C4-2B (cell line): ENCODE data around the gene NUP85.

ENCODE experiments used
- H3K27ac ChIP-seq: fragments of 450-650 bp; 2 replicates; pipeline ENCODE4 v1.5.1; 2017
- ZFX ChIP-seq: fragments of 450-650 bp; IDR thresholded peaks from 2 replicates; pipeline ENCODE4 v1.6.1; 2017
- TF ChIP-seq, protein P1 (sequence below): fragments of 450-650 bp; conservative IDR thresholded peaks from 2 replicates; pipeline ENCODE4 v1.5.1; 2017; ENCODE audit warnings: mild to moderate bottlenecking

NUP85 gene

DNA sequence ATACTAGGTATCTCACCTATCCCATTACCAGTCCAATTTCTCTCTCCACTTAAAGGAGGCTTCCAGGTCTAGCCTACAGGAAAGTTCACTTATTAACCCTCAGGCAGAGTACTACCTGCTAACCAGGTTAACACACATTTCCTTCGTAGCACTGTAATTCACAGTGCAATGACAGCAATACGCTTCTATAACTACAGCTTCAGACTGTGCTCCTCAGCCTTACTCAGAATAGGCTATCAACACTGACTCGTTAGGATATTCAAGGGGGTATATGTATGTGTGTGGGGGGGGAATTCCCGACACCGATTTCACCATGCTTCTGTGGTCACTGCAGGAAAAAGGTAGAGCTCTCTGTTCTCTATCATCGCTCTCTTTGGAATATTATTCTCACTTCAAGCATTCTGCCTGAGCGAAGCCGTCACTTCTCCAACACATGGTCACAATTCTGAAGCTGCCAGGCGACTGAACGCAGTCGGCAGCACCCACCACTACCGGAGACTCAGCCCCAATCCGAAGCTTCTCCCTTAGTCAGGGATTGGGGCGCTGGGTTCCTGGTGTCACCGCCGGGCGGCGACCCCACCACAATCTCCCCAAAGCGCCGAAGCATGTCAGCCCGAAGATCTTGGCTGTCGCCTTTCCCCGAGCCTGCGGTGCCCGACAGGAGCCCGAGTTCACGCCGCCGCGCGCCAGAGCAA, 55.3 kb downstream of the NUP85 start:
- TF ChIP-seq ZFX: no peak
- TF ChIP-seq, protein P1, sequence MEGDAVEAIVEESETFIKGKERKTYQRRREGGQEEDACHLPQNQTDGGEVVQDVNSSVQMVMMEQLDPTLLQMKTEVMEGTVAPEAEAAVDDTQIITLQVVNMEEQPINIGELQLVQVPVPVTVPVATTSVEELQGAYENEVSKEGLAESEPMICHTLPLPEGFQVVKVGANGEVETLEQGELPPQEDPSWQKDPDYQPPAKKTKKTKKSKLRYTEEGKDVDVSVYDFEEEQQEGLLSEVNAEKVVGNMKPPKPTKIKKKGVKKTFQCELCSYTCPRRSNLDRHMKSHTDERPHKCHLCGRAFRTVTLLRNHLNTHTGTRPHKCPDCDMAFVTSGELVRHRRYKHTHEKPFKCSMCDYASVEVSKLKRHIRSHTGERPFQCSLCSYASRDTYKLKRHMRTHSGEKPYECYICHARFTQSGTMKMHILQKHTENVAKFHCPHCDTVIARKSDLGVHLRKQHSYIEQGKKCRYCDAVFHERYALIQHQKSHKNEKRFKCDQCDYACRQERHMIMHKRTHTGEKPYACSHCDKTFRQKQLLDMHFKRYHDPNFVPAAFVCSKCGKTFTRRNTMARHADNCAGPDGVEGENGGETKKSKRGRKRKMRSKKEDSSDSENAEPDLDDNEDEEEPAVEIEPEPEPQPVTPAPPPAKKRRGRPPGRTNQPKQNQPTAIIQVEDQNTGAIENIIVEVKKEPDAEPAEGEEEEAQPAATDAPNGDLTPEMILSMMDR: no peak; the same call in 1 of the 2 replicates
- H3K27ac ChIP-seq: peak overlapping the region; percentile 92

DNA sequence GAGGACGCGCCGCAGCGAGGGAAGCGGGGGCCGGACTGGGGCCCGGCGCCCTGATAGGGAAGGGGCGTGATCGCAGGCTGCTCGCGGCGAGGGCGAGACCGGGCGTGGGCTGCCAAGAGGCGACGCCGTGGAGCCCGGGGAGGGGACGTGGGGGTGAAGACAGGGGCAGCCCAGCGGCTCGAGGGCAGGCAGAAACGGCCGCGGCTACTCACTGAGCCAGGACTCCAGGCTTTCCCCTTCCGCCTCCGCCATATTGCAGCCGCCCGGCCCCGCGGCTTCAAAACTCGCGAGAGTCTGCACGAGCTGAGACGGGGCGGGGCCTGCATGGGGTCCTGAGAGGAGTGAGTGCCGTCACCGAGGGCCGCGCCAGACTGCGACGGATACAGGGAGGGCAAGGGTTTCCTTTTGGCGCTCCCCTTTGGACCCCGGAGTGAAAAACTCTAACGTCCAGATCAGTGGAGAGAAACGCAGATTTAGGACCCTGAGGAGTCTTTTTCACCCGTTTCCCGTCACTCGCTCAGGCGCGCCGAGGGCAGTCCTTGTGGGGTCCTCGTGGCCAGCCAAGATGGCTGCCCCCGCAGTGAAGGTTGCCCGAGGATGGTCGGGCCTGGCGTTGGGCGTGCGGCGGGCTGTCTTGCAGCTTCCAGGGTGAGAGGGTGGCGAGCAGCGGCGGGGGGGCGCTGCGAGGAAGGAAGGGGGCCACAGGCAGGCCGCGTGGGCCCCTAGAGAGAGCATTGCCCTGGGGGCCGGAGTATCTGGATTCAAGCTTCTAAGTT, 56.0 kb downstream of the NUP85 start, which contains the start of the genes GGA3 and MRPS7:
Gene GGA3, minus strand, starts transcription at position 271 of the 776 bp plus-strand sequence. Its CDS starts 19 bp downstream, at position 252.
Gene MRPS7, plus strand, starts transcription at position 544 of the 776 bp plus-strand sequence. Its CDS starts 22 bp downstream, at position 566.
- TF ChIP-seq, protein P1: no peak
- TF ChIP-seq ZFX: peak; percentile 65
- H3K27ac ChIP-seq: peak within 1 kb of the TSS; percentile 92

DNA sequence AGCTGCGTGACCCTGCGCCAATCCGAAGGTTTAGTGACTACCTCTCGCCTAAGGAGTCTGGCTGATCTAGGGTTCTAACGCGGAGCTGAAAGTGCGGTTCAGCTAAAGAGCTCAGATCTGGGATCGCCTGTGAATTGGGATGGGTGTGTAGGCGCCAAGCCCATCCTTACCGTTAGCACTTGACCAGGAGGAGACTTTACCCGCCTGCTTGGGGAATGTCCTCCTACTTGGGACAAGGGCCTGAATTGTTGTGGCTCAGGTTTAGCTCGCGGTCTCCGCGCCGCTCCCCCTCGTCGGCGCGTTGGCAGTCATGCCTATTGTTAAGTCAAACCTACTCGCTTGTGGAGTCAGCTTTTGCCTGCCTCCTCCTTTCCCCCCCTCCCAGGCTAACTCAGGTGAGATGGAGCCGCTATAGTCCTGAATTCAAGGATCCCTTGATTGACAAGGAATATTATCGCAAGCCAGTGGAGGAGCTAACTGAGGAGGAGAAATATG, 56.7 kb downstream of the NUP85 start:
- peak overlapping the region; percentile 92 for H3K27ac ChIP-seq
- TF ChIP-seq ZFX: 0 out of 2 replicates have a peak, but pooled peaks have one; percentile 27
- TF ChIP-seq, protein P1: no peak

DNA sequence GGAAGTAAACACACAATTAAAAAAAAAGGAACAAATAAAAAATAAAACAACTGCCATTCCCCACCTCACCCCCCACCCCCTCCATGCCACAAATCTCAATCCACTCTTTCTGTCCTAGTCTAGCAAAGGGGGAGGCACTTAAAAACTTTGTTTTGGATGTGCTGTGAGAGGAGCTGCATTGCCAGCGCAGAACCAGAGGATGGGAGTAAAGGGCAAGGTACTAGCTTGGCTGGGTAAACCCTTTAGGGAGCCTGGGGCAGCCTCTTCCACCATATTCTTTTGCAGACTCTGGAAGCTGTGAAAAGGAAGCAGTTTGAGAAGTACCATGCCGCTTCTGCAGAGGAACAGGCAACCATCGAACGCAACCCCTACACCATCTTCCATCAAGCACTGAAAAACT, 57.6 kb downstream of the NUP85 start:
- TF ChIP-seq ZFX: no peak
- TF ChIP-seq, protein P1: no peak
- H3K27ac ChIP-seq: no peak overlapping the region

DNA sequence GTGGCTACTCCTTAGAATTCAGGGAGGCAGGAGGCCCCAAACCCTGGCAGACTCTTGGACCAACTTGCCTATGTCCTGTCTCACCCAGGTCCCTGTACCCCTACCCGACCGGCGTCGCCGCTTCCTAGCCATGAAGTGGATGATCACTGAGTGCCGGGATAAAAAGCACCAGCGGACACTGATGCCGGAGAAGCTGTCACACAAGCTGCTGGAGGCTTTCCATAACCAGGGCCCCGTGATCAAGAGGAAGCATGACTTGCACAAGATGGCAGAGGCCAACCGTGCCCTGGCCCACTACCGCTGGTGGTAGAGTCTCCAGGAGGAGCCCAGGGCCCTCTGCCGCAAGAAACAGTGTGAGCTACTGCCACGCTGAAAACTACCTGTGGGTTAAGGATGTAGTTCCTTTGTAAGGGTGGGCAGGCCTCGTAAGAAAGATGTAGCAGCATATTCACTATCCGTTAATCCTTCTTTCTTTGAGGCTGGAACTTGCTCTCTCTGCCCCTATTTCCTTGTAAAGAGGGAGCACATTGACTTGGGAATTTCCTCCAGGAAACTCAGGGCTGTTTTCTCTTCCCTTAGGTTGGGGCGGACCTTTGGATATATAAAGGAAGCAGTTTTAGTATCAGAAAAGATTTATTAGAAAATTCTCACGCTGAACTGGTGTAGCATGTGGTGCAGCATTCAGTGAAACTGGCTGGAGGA, 60.3 kb downstream of the NUP85 start:
- no peak overlapping the region for H3K27ac ChIP-seq
- TF ChIP-seq ZFX: no peak
- TF ChIP-seq, protein P1: no peak

DNA sequence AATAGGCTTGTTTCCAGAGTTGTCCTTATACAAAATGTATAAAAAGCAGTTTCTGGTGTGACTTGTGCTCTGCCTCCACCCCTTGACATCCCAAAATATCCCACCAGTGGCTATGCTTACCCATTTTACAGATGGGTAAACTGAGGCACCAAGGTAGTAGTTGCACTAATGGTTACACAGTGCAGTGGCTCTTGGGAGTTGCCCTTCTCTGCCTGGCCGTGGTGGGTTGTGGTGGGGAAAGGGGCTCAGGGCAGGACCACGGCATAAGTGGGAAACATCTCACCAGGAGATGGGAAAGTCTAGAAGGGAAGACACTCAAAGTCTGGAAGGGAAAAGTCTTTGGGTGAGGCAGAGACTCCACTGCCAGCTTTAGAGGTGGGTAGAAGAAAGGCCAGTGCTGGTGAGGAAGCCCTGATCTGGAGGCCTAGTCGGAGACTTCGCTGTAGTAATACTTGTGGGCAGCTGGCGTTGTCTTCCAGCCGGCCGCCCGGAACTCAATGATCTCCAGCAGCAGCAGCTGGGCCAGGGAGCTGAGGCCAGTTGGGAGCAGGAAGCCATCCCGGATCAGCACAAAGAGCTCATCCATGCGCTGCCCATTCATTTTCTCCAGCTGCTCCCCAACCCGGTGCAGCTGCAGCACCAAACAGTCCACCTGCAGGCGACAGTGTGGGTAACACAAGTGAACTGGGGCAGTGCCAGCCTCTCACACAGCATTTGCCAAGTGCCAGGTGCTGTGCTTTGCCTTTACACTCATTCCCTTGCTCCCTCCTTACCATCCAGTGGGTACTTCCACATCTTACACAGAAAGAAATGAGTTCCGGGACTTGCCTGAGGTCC, 61.1 kb downstream of the NUP85 start:
- TF ChIP-seq, protein P1: no peak
- TF ChIP-seq ZFX: no peak
- H3K27ac ChIP-seq: no peak overlapping the region
